SK-N-SH (cell line): ENCODE data around the gene FTL.

Experiments
- CTCF ChIP-seq: fragments of 200-600 bp; sonication (generic); IDR thresholded peaks from 2 replicates; pipeline ENCODE4 v1.6.1; 2017; ENCODE audit warnings: antibody characterized with exemption, mild to moderate bottlenecking, moderate library complexity
- EP300 ChIP-seq, 2 experiments: IDR thresholded peaks; 2 replicates each; pipeline versions ENCODE4 v1.4.0 to v1.6.1; 2012; ENCODE audit warnings: borderline replicate concordance in 1 of 2, low read depth in 1 of 2, low read length in 1 of 2
- EZH2phosphoT487 ChIP-seq: fragments of 200-600 bp; sonication (generic); IDR thresholded peaks from 2 replicates; pipeline ENCODE4 v1.6.1; 2017; ENCODE audit warnings: low read depth, mixed run types, mild to moderate bottlenecking, antibody characterized with exemption, moderate library complexity, borderline replicate concordance
- MAX ChIP-seq: IDR thresholded peaks from 2 replicates; pipeline ENCODE4 v1.4.0; 2012; ENCODE audit warnings: low read depth
- RAD21 ChIP-seq: IDR thresholded peaks from 2 replicates; pipeline ENCODE4 v1.6.1; 2012; ENCODE audit warnings: mild to moderate bottlenecking, low read length
- RCOR1 ChIP-seq: fragments of 150-350 bp; IDR thresholded peaks from 2 replicates; pipeline ENCODE4 v1.6.1; 2017; ENCODE audit warnings: antibody characterized with exemption, low read length
- REST ChIP-seq: IDR thresholded peaks from 2 replicates; pipeline ENCODE4 v1.6.1; 2012; ENCODE audit warnings: mild to moderate bottlenecking, low read depth, low read length, moderate library complexity
- RFX5 ChIP-seq: IDR thresholded peaks from 2 replicates; pipeline ENCODE4 v1.6.1; 2012; ENCODE audit warnings: mild to moderate bottlenecking, improper control_type of control experiment, low read length
- RXRA ChIP-seq: IDR thresholded peaks from 2 replicates; pipeline ENCODE4 v1.4.0; 2012; ENCODE audit warnings: low read depth, mild to moderate bottlenecking, borderline replicate concordance
- TAF1 ChIP-seq: IDR thresholded peaks from 2 replicates; pipeline ENCODE4 v1.6.1; 2012; ENCODE audit warnings: low read depth, mild to moderate bottlenecking, low read length, moderate library complexity, borderline replicate concordance
- YY1 ChIP-seq: IDR thresholded peaks from 2 replicates; pipeline ENCODE4 v1.4.0; 2012; ENCODE audit warnings: low read depth, mild to moderate bottlenecking
- TF ChIP-seq, protein P1 (sequence below): IDR thresholded peaks from 2 replicates; pipeline ENCODE4 v1.4.0; 2012; ENCODE audit warnings: low read depth, borderline replicate concordance

GRCh38 chr19:48958006-48958405 is 7.1 kb upstream of the FTL start:
- no peak for TF ChIP-seq CTCF
- no peak for TF ChIP-seq YY1
- TF ChIP-seq, protein P1, sequence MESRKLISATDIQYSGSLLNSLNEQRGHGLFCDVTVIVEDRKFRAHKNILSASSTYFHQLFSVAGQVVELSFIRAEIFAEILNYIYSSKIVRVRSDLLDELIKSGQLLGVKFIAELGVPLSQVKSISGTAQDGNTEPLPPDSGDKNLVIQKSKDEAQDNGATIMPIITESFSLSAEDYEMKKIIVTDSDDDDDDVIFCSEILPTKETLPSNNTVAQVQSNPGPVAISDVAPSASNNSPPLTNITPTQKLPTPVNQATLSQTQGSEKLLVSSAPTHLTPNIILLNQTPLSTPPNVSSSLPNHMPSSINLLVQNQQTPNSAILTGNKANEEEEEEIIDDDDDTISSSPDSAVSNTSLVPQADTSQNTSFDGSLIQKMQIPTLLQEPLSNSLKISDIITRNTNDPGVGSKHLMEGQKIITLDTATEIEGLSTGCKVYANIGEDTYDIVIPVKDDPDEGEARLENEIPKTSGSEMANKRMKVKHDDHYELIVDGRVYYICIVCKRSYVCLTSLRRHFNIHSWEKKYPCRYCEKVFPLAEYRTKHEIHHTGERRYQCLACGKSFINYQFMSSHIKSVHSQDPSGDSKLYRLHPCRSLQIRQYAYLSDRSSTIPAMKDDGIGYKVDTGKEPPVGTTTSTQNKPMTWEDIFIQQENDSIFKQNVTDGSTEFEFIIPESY, result no peak
- no peak for TF ChIP-seq TAF1
- no peak for TF ChIP-seq RCOR1
- TF ChIP-seq EZH2phosphoT487, result no peak
- no peak for TF ChIP-seq EP300 (IDR thresholded peaks at IDR 0.05; ENCODE audit: borderline replicate concordance in 1 of 2, low read depth in 1 of 2, low read length in 1 of 2)
- TF ChIP-seq RXRA, result no peak
- TF ChIP-seq REST, result no peak
- TF ChIP-seq MAX, result no peak
- no peak for TF ChIP-seq RAD21
- TF ChIP-seq RFX5, result no peak
